GM12878 (cell line): ENCODE data around the gene KCNQ1. TPM values are rescaled to one million over a fixed set of nuclear protein-coding genes. Genes with fewer than 3 reads are reported as not detected.

ENCODE experiments used
- ATAC-seq: fragments of 200-7000 bp; cut with Tn5 transposase; 3 replicates; pipeline ENCODE4 v1.9.1; 2020; ENCODE audit warnings: mild to moderate bottlenecking, moderate library complexity
- BruUV-seq: library from RNA; stranded (reverse); fragments of 400-500 nt; replicated peaks from 2 replicates; lab custom pipeline; 2021; lab: Mats Ljungman, UMichigan
- CTCF ChIA-PET: fragments of 300-600 bp; sonication (Branson Sonifier 250); formaldehyde crosslinking; extraction: SDS; loops from one replicate; lab custom pipeline; 2021; ENCODE audit warnings: inconsistent platforms; lab: Yijun Ruan, JAX
- POLR2A ChIA-PET: fragments of 350-600 bp; formaldehyde crosslinking; extraction: SDS; loops from one replicate; lab custom pipeline; 2021; ENCODE audit warnings: inconsistent platforms; lab: Charles Lee
- RAD21 ChIA-PET: fragments of 300-600 bp; sonication (Branson Sonifier 250); formaldehyde crosslinking; loops from one replicate; lab custom pipeline; 2023; ENCODE audit warnings: antibody characterized with exemption; ENCODE audit not compliant: unreplicated experiment; lab: Charles Lee
- SMC1A ChIA-PET: fragments of 300-600 bp; sonication (Branson Sonifier 250); formaldehyde crosslinking; loops from one replicate; lab custom pipeline; 2023; ENCODE audit not compliant: unreplicated experiment, uncharacterized antibody; lab: Charles Lee
- DNase-seq: peaks from one replicate; pipeline ENCODE4 v3.0.0-alpha.2; 2011; ENCODE audit warnings: low read depth, low spot score
- FAIRE-seq: peaks from 3 replicates; lab custom pipeline; 2011; peaks lifted over from hg19 to GRCh38; lab: Jason Lieb, UNC
- H2AFZ ChIP-seq: 2 replicates; pipeline ENCODE4 v1.6.0; 2011; ENCODE audit warnings: low read depth, low read length, control low read depth; ENCODE audit not compliant: control insufficient read depth
- H3K27ac ChIP-seq: 2 replicates; pipeline ENCODE4 v1.5.1; 2011; ENCODE audit warnings: control low read depth; ENCODE audit not compliant: control insufficient read depth, insufficient read depth
- H3K27me3 ChIP-seq, 2 experiments: replicated peaks in 1 of 2; 2 replicates each; pipeline versions ENCODE4 v1.6.0 to v1.6.1; 2011; ENCODE audit warnings: low read length in 1 of 2; ENCODE audit not compliant: control insufficient read depth in 2 of 2, insufficient read depth in 2 of 2
- H3K36me3 ChIP-seq, 2 experiments: 2 replicates each; pipeline ENCODE4 v1.5.1; 2011; ENCODE audit warnings: low read length in 1 of 2; ENCODE audit not compliant: control insufficient read depth in 2 of 2, insufficient read depth in 2 of 2
- H3K4me1 ChIP-seq: 2 replicates; pipeline ENCODE4 v1.6.1; 2011; ENCODE audit warnings: mild to moderate bottlenecking, low read length, moderate library complexity, mixed read lengths; ENCODE audit not compliant: control insufficient read depth, insufficient read depth
- H3K4me2 ChIP-seq: 2 replicates; pipeline ENCODE4 v1.6.0; 2011; ENCODE audit warnings: control low read depth; ENCODE audit not compliant: control insufficient read depth, insufficient read depth
- H3K4me3 ChIP-seq: fragments of 200-600 bp; sonication (generic); 2 replicates; pipeline ENCODE4 v1.5.1; 2016
- H3K79me2 ChIP-seq: 2 replicates; pipeline ENCODE4 v1.6.0; 2011; ENCODE audit warnings: low read length; ENCODE audit not compliant: control insufficient read depth, insufficient read depth
- H3K9ac ChIP-seq: 2 replicates; pipeline ENCODE4 v1.8.0; 2011; ENCODE audit warnings: low read length, control low read depth, mixed read lengths; ENCODE audit not compliant: control insufficient read depth, insufficient read depth
- H3K9me3 ChIP-seq: replicated peaks from 3 replicates; pipeline ENCODE4 v1.5.1; 2011; ENCODE audit warnings: mild to moderate bottlenecking, low read length; ENCODE audit not compliant: control insufficient read depth, insufficient read depth
- H4K20me1 ChIP-seq: 2 replicates; pipeline ENCODE4 v1.6.0; 2011; ENCODE audit not compliant: control insufficient read depth, insufficient read depth
- BMI1 ChIP-seq: fragments of 450-650 bp; IDR thresholded peaks from 2 replicates; pipeline ENCODE4 v1.6.1; 2016; ENCODE audit warnings: mild to moderate bottlenecking, moderate library complexity, borderline replicate concordance
- CHD4 ChIP-seq: fragments of 200-600 bp; sonication (generic); IDR thresholded peaks from 2 replicates; pipeline ENCODE4 v1.6.1; 2016; ENCODE audit warnings: mild to moderate bottlenecking
- DPF2 ChIP-seq: fragments of 450-650 bp; IDR thresholded peaks from 2 replicates; pipeline ENCODE4 v1.6.1; 2017; ENCODE audit warnings: mild to moderate bottlenecking
- EP300 ChIP-seq, 2 experiments: fragments of 150-350 bp in 1 of 2; IDR thresholded peaks; 2 replicates each; pipeline ENCODE4 v1.6.1; 2011 to 2012; ENCODE audit warnings: low read depth in 2 of 2, low read length in 2 of 2, borderline replicate concordance in 1 of 2, improper control_type of control experiment in 1 of 2, inconsistent platforms in 1 of 2; ENCODE audit not compliant: control insufficient read depth in 1 of 2
- ESRRA ChIP-seq: IDR thresholded peaks from 2 replicates; pipeline ENCODE4 v1.6.1; 2012; ENCODE audit warnings: mild to moderate bottlenecking, low read length, improper control_type of control experiment
- FOS ChIP-seq: IDR thresholded peaks from 3 replicates; pipeline ENCODE4 v1.6.1; 2011; ENCODE audit warnings: borderline replicate concordance; ENCODE audit not compliant: insufficient read length; ENCODE audit errors: extremely low read depth
- IKZF1 ChIP-seq: fragments of 450-650 bp; conservative IDR thresholded peaks from 2 replicates; pipeline ENCODE4 v1.6.1; 2017; ENCODE audit warnings: antibody characterized with exemption, mild to moderate bottlenecking
- MEF2B ChIP-seq: fragments of 450-650 bp; IDR thresholded peaks from 2 replicates; pipeline ENCODE4 v1.6.1; 2018; ENCODE audit warnings: mild to moderate bottlenecking, moderate library complexity; ENCODE audit not compliant: partially characterized antibody, poor library complexity, severe bottlenecking
- NFIC ChIP-seq: IDR thresholded peaks from 2 replicates; pipeline ENCODE4 v1.6.1; 2012; ENCODE audit warnings: low read depth, mild to moderate bottlenecking, inconsistent platforms, low read length, moderate library complexity
- PAX8 ChIP-seq: fragments of 450-650 bp; IDR thresholded peaks from 2 replicates; pipeline ENCODE4 v1.6.1; 2017; ENCODE audit warnings: mild to moderate bottlenecking, moderate library complexity
- POLR2A ChIP-seq: IDR thresholded peaks from 2 replicates; pipeline ENCODE4 v1.6.1; 2011; ENCODE audit warnings: low read depth, mild to moderate bottlenecking, low read length
- RB1 ChIP-seq: fragments of 450-650 bp; formaldehyde crosslinking; IDR thresholded peaks from 2 replicates; pipeline ENCODE4 v1.6.1; 2017; ENCODE audit warnings: mild to moderate bottlenecking, borderline replicate concordance
- RUNX3 ChIP-seq: IDR thresholded peaks from 2 replicates; pipeline ENCODE4 v1.6.1; 2012; ENCODE audit warnings: low read length, inconsistent platforms
- SMAD5 ChIP-seq: IDR thresholded peaks from 2 replicates; pipeline ENCODE4 v1.6.1; 2016; ENCODE audit warnings: antibody characterized with exemption, low read depth
- USF2 ChIP-seq: IDR thresholded peaks from 2 replicates; pipeline ENCODE4 v1.6.1; 2011; ENCODE audit warnings: low read depth, low read length, improper control_type of control experiment, borderline replicate concordance
- ZNF207 ChIP-seq: fragments of 450-650 bp; IDR thresholded peaks from 2 replicates; pipeline ENCODE4 v1.6.1; 2014; ENCODE audit warnings: antibody characterized with exemption, mild to moderate bottlenecking, borderline replicate concordance
- ZNF384 ChIP-seq: IDR thresholded peaks from 2 replicates; pipeline ENCODE4 v1.6.1; 2012; ENCODE audit warnings: low read depth, mild to moderate bottlenecking, low read length, improper control_type of control experiment, borderline replicate concordance
- ZSCAN29 ChIP-seq: fragments of 450-650 bp; IDR thresholded peaks from 2 replicates; pipeline ENCODE4 v1.6.1; 2017; ENCODE audit warnings: mild to moderate bottlenecking, moderate library complexity
- WGBS: methylation state at CpG from one replicate; pipeline ENCODE4 v1.1.6; 2016; ENCODE audit warnings: low lambda C conversion rate; ENCODE audit not compliant: insufficient replicate concordance, insufficient coverage; ENCODE audit errors: missing lambda C conversion rate; 5-methylcytosine and 5-hydroxymethylcytosine counted together
- in situ Hi-C: fragments of 300-500 bp; cut with MboI; formaldehyde crosslinking; loops from 9 replicates; pipeline ENCODE4 v1.14.3; 2018; ENCODE audit warnings: mixed read lengths
- intact Hi-C: fragments of 100-400 bp; cut with micrococcal nuclease; formaldehyde crosslinking; loops from one replicate; pipeline ENCODE4 v1.14.2; 2022; ENCODE audit not compliant: unreplicated experiment
- polyA plus RNA-seq, 11 experiments: library from polyadenylated mRNA; depleted of rRNA in 4 of 11; unstranded in 6 of 11; stranded (reverse) in 5 of 11; fragments of >200 nt; fragmentation: Nextera tagmentation in 4 of 11; fragmentation: Illumina TruSeq in 1 of 11; extraction: Ambion mirVana in 4 of 11; extraction: Trizol in 1 of 11; gene quantifications; 1 replicate in 1 of 11; 2 replicates in 10 of 11; pipeline versions ENCODE4 v1.2.1 to v1.2.3, GENCODE V29; 2011 to 2016; ENCODE audit warnings: inconsistent platforms in 2 of 11, missing spikeins in 2 of 11, low read depth in 1 of 11
- total RNA-seq, 4 experiments: library from RNA; depleted of rRNA in 3 of 4; stranded (reverse); fragments of >200 nt in 3 of 4; fragmentation: Illumina TruSeq in 1 of 4; extraction: Trizol in 1 of 4; gene quantifications; 2 replicates each; pipeline versions ENCODE4 v1.2.1 to v1.2.3, GENCODE V29; 2013 to 2021
- TF ChIP-seq, protein P1 (sequence below): IDR thresholded peaks from 2 replicates; pipeline ENCODE4 v1.6.1; 2012; ENCODE audit warnings: low read length, inconsistent platforms
- TF ChIP-seq, protein P2 (sequence below): fragments of 450-650 bp; IDR thresholded peaks from 2 replicates; pipeline ENCODE4 v1.6.1; 2014; ENCODE audit warnings: mild to moderate bottlenecking
- TF ChIP-seq, protein P3 (sequence below): fragments of 450-650 bp; IDR thresholded peaks from 2 replicates; pipeline ENCODE4 v1.6.1; 2017; ENCODE audit warnings: low read depth, mild to moderate bottlenecking, moderate library complexity

Gene KCNQ1
- total and polyA plus RNA-seq, 10 of the 15 experiments (the other 5 are each of a cell fraction or from before 2014, with no cell fraction given), result 0.03 to 0.15 (median 0.12) TPM; not detected in 7

- no peaks in the 10 kb centered on the region for H3K36me3 ChIP-seq
- SMC1A ChIA-PET, result no interaction called here
- peaks cover 4% of the 10 kb centered on the region; the same call in 1 of the 2 replicates for H3K4me1 ChIP-seq
- peak; percentile 13 for DNase-seq
- POLR2A ChIA-PET, result no interaction called here
- H3K27ac ChIP-seq, result no peak overlapping the region
- no peak overlapping the region for H2AFZ ChIP-seq
- BruUV-seq, result no TSS peak
- CTCF ChIA-PET, result no interaction called here
- no peak overlapping the region for H3K4me2 ChIP-seq
- H3K79me2 ChIP-seq, result no peaks in the 10 kb centered on the region
- no peaks in the 10 kb centered on the region for H3K27me3 ChIP-seq
- H3K9ac ChIP-seq, result no peak overlapping the region
- H3K9me3 ChIP-seq, result no peaks in the 10 kb centered on the region
- WGBS, result 56% methylated on average over 5 of the region's 5 CpGs
- RAD21 ChIA-PET, result interaction anchor here (1.6 kb wide), 1 partner anchor 242 kb away, joined by 3 read pairs; no protein-coding TSS in a partner anchor
- ATAC-seq, result peak; percentile 26
- no peak for FAIRE-seq
- in situ Hi-C loops, result no loop called here
- no peak overlapping the region for H3K4me3 ChIP-seq
- no peaks in the 10 kb centered on the region for H4K20me1 ChIP-seq
- intact Hi-C loops, result no loop called here
- TF ChIP-seq USF2 (no peak), POLR2A (no peak), RB1 (no peak), IKZF1 (peak; percentile 36), ZNF384 (no peak), ZSCAN29 (no peak), DPF2 (no peak), CHD4 (no peak), PAX8 (no peak), FOS (no peak), EP300 (IDR thresholded peaks at IDR 0.05; ENCODE audit: borderline replicate concordance in 1 of 2, control insufficient read depth in 1 of 2, low read depth in 2 of 2, low read length in 2 of 2) (peak in 1 of 2 experiments; percentile 31; a peak in 1 of 4 replicates), RUNX3 (peak; percentile 49), SMAD5 (no peak), BMI1 (no peak), ZNF207 (no peak), NFIC (no peak), MEF2B (peak; percentile 49), ESRRA (no peak)
- TF ChIP-seq, protein P1, sequence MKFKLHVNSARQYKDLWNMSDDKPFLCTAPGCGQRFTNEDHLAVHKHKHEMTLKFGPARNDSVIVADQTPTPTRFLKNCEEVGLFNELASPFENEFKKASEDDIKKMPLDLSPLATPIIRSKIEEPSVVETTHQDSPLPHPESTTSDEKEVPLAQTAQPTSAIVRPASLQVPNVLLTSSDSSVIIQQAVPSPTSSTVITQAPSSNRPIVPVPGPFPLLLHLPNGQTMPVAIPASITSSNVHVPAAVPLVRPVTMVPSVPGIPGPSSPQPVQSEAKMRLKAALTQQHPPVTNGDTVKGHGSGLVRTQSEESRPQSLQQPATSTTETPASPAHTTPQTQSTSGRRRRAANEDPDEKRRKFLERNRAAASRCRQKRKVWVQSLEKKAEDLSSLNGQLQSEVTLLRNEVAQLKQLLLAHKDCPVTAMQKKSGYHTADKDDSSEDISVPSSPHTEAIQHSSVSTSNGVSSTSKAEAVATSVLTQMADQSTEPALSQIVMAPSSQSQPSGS, result no peak
- TF ChIP-seq, protein P2, sequence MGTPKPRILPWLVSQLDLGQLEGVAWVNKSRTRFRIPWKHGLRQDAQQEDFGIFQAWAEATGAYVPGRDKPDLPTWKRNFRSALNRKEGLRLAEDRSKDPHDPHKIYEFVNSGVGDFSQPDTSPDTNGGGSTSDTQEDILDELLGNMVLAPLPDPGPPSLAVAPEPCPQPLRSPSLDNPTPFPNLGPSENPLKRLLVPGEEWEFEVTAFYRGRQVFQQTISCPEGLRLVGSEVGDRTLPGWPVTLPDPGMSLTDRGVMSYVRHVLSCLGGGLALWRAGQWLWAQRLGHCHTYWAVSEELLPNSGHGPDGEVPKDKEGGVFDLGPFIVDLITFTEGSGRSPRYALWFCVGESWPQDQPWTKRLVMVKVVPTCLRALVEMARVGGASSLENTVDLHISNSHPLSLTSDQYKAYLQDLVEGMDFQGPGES, result no peak
- TF ChIP-seq, protein P3, sequence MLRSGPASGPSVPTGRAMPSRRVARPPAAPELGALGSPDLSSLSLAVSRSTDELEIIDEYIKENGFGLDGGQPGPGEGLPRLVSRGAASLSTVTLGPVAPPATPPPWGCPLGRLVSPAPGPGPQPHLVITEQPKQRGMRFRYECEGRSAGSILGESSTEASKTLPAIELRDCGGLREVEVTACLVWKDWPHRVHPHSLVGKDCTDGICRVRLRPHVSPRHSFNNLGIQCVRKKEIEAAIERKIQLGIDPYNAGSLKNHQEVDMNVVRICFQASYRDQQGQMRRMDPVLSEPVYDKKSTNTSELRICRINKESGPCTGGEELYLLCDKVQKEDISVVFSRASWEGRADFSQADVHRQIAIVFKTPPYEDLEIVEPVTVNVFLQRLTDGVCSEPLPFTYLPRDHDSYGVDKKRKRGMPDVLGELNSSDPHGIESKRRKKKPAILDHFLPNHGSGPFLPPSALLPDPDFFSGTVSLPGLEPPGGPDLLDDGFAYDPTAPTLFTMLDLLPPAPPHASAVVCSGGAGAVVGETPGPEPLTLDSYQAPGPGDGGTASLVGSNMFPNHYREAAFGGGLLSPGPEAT, result no peak
Observed at GRCh38 chr11:2775083-2775625, 330.3 kb downstream of the KCNQ1 start.
